Right lobe of liver (tissue), 6 donors: ENCODE data around the gene TM4SF18. TPM values are rescaled to one million over a fixed set of nuclear protein-coding genes. Genes with fewer than 3 reads are reported as not detected.
A peak's percentile ranks its signal among the peaks of the same experiment; 100 is the strongest.

ENCODE experiments used
- ATAC-seq, 4 donors: fragments of 200-7000 bp; cut with Tn5 transposase; one replicate each; pipeline ENCODE4 v1.9.1; 2020; ENCODE audit warnings: mild to moderate bottlenecking in 4 of 4, moderate library complexity in 4 of 4
- DNase-seq, 3 donors: peaks; one replicate each; pipeline ENCODE4 v3.0.0-alpha.2; 2020
- H3K27ac ChIP-seq, 3 donors: fragments of 200-600 bp; one replicate each; pipeline ENCODE4 v1.8.0; 2022
- H3K27me3 ChIP-seq, 2 donors: fragments of 200-600 bp; one replicate each; pipeline ENCODE4 v1.8.0; 2022
- H3K36me3 ChIP-seq, 4 donors: fragments of 200-600 bp; sonication (generic) in 1 of 4; one replicate each; pipeline versions ENCODE4 v1.5.1 to v1.8.0; 2017 to 2022; ENCODE audit warnings: control low read depth in 1 of 4
- H3K4me1 ChIP-seq, 4 donors: fragments of 200-600 bp; sonication (generic) in 1 of 4; one replicate each; pipeline versions ENCODE4 v1.5.1 to v1.8.0; 2017 to 2022; ENCODE audit warnings: control low read depth in 1 of 4
- H3K4me3 ChIP-seq, 3 donors: fragments of 200-600 bp; one replicate each; pipeline ENCODE4 v1.8.0; 2022
- H3K9me3 ChIP-seq, 4 donors: fragments of 200-600 bp; sonication (generic) in 1 of 4; one replicate each; pipeline versions ENCODE4 v1.5.1 to v1.8.0; 2017 to 2022; ENCODE audit warnings: control low read depth in 1 of 4
- POLR2A ChIP-seq: fragments of 450-650 bp; IDR thresholded peaks from one replicate; pipeline ENCODE4 v1.6.1; 2017; ENCODE audit warnings: antibody characterized with exemption, mild to moderate bottlenecking
- WGBS: methylation state at CpG from one replicate; pipeline ENCODE4 v1.1.6; 2018; ENCODE audit warnings: low coverage, low lambda C conversion rate; ENCODE audit not compliant: insufficient coverage; ENCODE audit errors: missing lambda C conversion rate; 5-methylcytosine and 5-hydroxymethylcytosine counted together
- intact Hi-C, 2 donors: fragments of 100-400 bp; cut with DNase I; formaldehyde crosslinking; loops; one replicate each; pipeline versions ENCODE4 v1.11.2 to v1.14.1; 2022
- total RNA-seq, 6 experiments: library from RNA; depleted of rRNA in 2 of 6; stranded (reverse); fragments of >200 nt in 2 of 6; fragmentation: NEBNext Ultra II Directional in 3 of 6; extraction: Animal tissue kit (Norgen Biotek cat#: 25700) in 3 of 6; gene quantifications; one replicate each; pipeline versions ENCODE4 v1.1.0 to v1.2.4, GENCODE V29; 2016 to 2023
- TF ChIP-seq, protein P1 (sequence below), 4 donors: fragments of 200-600 bp in 3 of 4; fragments of 450-650 bp in 1 of 4; IDR thresholded peaks; one replicate each; pipeline versions ENCODE4 v1.5.1 to v1.8.0; 2016 to 2022; ENCODE audit warnings: antibody characterized with exemption in 4 of 4, mild to moderate bottlenecking in 2 of 4
- donor health status: DM: no; HTN: yes; CAD: no.
- donor health status: DM: no; HTN: no; CAD: no.
- donor health status: DM: no; HTN: no; CAD: no.
- donor health status: DM: no; HTN: yes; CAD: no.
- donor health status: DM: no; HTN: yes; CAD: no.

Gene TM4SF18
- total RNA-seq, 6 experiments from 2014 or later: 1.8 to 4.6 (median 3.1) TPM

- Histone ChIP-seq H3K27ac (no peak overlapping the region), H3K4me3 (no peak overlapping the region), H3K27me3 (no peaks in the 10 kb centered on the region), H3K36me3 (no peaks in the 10 kb centered on the region), H3K4me1 (peaks cover 0 to 41% (median 0%) of the 10 kb centered on the region in 4 donors), H3K9me3 (no peaks in the 10 kb centered on the region)
- TF ChIP-seq, protein P1, sequence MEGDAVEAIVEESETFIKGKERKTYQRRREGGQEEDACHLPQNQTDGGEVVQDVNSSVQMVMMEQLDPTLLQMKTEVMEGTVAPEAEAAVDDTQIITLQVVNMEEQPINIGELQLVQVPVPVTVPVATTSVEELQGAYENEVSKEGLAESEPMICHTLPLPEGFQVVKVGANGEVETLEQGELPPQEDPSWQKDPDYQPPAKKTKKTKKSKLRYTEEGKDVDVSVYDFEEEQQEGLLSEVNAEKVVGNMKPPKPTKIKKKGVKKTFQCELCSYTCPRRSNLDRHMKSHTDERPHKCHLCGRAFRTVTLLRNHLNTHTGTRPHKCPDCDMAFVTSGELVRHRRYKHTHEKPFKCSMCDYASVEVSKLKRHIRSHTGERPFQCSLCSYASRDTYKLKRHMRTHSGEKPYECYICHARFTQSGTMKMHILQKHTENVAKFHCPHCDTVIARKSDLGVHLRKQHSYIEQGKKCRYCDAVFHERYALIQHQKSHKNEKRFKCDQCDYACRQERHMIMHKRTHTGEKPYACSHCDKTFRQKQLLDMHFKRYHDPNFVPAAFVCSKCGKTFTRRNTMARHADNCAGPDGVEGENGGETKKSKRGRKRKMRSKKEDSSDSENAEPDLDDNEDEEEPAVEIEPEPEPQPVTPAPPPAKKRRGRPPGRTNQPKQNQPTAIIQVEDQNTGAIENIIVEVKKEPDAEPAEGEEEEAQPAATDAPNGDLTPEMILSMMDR (IDR thresholded peaks at IDR 0.05): peak in 1 of 4 donors; percentile 4
- peak; percentile 2 for TF ChIP-seq POLR2A
- DNase-seq (no peak), ATAC-seq (peak; percentile 29 to 59 (median 43))
- intact Hi-C loops: no loop called here
- 80% methylated on average over 5 of the region's 6 CpGs for WGBS
Observed at GRCh38 chr3:149368201-149368673, 34.8 kb upstream of the TM4SF18 start.

DNA sequence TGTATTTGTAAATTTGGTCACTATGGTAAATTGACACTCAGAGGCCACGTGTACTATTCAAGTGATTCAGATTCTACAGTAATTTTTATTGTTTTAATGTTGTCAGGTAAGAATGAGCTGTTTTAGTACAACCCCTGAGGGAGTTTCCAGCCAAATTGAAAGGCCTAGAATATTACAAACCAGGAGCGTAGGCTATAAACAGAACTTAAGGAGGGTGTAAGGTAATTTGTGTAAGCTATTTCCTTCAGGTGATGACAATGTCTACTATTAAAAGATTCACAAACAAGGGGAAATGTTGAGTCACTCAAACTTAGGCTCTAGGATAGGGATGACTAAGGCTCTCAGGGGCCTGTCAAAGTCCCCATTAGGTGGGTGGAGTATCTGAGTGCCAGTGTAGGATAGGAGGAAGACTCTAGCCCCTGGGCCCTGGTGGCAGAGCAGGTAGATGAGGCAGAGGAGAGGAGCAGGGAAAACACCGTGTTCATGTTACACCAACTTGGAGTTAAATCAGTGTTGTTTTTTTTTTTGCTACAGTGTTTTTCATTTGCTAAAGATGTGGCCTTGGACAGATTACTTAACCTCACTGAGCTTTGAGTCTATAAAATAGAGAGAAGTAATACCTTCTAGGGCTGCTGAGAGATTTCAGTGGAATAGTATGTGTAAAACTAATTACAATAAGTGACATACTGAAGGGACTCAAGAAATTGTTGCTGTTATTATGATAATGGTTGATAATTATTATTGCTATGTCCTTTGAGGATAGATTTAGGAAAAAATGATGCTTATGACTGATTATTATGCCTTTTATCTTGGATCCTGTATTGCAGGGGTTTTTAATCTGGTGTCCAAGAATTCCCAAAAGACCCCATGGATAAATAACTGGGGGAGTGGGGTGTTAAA is 33.8 kb upstream of the TM4SF18 start:
- H3K27me3 ChIP-seq: no peaks in the 10 kb centered on the region
- TF ChIP-seq POLR2A: no peak
- TF ChIP-seq, protein P1 (IDR thresholded peaks at IDR 0.05): no peak
- H3K4me3 ChIP-seq: no peak overlapping the region
- H3K27ac ChIP-seq: no peak overlapping the region
- no peaks in the 10 kb centered on the region for H3K36me3 ChIP-seq
- WGBS: 88% methylated on average over 3 of the region's 3 CpGs
- no peaks in the 10 kb centered on the region for H3K9me3 ChIP-seq
- intact Hi-C loops: no loop called here
- ATAC-seq (peak in 3 of 4 donors; percentile 29 to 72 (median 38)), DNase-seq (no peak)
- H3K4me1 ChIP-seq: peaks cover 0 to 34% (median 0%) of the 10 kb centered on the region in 4 donors

- peaks cover 0 to 29% (median 0%) of the 10 kb centered on the region in 4 donors for H3K4me1 ChIP-seq
- H3K4me3 ChIP-seq: no peak overlapping the region
- no peaks in the 10 kb centered on the region for H3K36me3 ChIP-seq
- no peak for DNase-seq
- no peak for TF ChIP-seq POLR2A
- TF ChIP-seq, protein P1 (IDR thresholded peaks at IDR 0.05): no peak
- H3K27me3 ChIP-seq: no peaks in the 10 kb centered on the region
- no peak for ATAC-seq
- intact Hi-C loops: no loop called here
- no peak overlapping the region for H3K27ac ChIP-seq
- no peaks in the 10 kb centered on the region for H3K9me3 ChIP-seq
- WGBS: 97% methylated on average over 2 of the region's 2 CpGs
Observed at GRCh38 chr3:149366031-149366430, 32.6 kb upstream of the TM4SF18 start.

DNA sequence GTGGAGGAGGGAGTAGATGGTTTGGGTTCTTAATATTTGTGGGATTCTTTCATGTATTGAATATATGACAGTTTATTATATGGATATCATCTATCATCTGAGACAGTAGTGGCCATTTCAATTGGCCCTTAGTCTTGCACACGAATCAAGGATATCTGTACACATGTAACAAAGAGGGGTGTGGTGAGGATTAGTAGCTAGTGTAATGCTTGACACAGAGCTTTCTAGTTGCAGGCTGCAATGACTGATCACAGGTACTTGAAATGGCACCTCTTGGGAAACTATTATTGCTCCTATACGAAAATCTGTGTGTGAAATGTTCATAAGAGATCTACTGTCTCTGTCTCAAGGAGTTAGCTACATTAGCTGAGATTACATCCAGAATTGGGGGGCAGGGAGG is 31.2 kb upstream of the TM4SF18 start:
- no peak for DNase-seq
- Histone ChIP-seq H3K4me3 (no peak overlapping the region), H3K27me3 (no peaks in the 10 kb centered on the region), H3K36me3 (no peaks in the 10 kb centered on the region), H3K9me3 (no peaks in the 10 kb centered on the region), H3K27ac (no peak overlapping the region), H3K4me1 (peaks cover 0 to 15% (median 0%) of the 10 kb centered on the region in 4 donors)
- intact Hi-C loops: no loop called here
- WGBS: 85% methylated on average over 2 of the region's 2 CpGs
- TF ChIP-seq, protein P1 (IDR thresholded peaks at IDR 0.05): no peak
- no peak for ATAC-seq
